Muscle of arm (tissue), 12 donors: ENCODE results near the gene ZNF235. TPM values are rescaled to one million over a fixed set of nuclear protein-coding genes. Genes with fewer than 3 reads are reported as not detected.
"Not testable (repeated sequence)": the region's sequence is repeated elsewhere in the genome, so short reads cannot be mapped to it uniquely, and the experiment has no call there.

ENCODE experiments used
- DNase-seq: peaks from one replicate; pipeline ENCODE4 v3.0.0-alpha.2; 2013
- polyA plus RNA-seq, 12 donors: library from polyadenylated mRNA; unstranded; fragments of 120-200 nt; gene quantifications; one replicate each; pipeline ENCODE4 v1.2.1, GENCODE V29; 2013; ENCODE audit not compliant: insufficient read length in 12 of 12

ZNF235 gene
- polyA plus RNA-seq, 12 donors: 5.4 to 9.2 (median 6.4) TPM; not detected in 2

DNA sequence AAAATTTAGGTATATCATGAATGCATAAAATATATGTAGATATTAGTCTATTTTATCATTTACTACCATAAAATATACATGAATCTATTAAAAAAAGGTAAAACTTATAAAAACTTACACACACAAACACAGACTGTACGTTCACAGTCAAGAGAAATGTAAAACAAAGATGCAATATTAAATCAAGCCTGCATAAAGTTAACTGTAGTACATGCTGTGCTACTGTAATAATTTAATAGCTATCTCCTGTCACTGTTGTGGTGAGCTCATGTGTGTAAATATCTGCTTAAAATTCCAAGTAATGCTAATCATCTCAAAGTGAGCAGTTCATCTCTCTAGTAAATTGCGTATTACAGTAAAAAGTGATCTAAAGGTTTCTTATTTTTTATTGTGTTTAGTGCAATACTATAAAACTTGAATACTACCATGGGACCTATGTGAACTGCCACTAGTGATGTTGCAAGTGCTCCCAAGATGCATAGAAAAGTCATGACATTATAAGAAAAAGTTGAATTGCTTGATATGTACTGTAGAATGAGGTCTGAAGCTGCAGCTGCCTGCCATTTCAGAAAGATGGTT is 45.9 kb downstream of the ZNF235 start:
- DNase-seq: no peak

DNA sequence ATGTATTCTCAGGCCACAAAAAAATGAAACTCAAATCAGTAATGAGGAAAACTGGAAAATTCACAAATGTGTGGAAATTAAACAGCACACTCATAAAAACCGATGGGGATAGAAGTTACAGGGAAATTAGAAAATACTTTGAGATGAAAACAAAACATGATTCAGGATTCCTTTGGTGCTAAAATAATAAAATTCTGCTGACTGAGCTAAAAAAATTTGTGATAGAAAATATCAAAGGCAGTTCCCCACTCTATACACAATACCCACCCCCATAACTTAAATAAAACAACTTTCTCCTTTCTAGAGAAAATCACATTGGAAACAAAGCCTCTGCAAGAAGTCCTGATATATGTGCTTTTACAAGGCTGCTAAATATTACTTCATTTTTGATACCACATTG is 46.7 kb downstream of the ZNF235 start:
- DNase-seq: no peak

DNA sequence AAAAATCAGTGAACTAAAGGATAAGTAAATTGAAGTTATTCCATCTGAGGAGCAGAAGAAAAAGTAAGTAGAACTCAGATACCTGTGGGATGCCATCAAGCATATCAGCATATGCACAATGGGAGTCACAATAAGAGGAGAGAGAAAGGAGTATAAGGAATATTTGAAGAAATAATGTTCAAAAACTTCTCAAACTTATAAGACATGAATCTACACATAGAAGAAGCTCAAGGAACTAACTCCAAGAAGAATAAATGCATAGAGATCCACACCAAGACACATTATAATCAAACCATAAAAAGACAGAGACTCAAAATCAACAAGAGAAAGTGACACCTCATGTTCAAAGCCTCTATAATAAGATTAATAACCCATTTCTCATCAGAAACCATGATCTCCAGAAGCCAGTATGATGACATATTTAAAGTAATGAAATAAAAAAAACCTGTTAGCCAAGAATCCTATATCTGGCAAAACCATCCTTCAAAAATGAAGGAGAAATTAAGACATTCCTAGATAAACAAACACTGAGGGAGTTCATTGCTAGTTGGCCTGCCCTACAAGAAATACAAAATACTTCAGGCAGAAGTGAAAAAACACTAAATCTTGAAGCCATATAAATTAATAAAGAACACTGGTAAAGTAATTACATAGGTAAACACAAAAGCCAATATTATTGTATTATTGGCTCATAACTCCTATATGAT is 49.0 kb downstream of the ZNF235 start:
- no peak for DNase-seq

DNA sequence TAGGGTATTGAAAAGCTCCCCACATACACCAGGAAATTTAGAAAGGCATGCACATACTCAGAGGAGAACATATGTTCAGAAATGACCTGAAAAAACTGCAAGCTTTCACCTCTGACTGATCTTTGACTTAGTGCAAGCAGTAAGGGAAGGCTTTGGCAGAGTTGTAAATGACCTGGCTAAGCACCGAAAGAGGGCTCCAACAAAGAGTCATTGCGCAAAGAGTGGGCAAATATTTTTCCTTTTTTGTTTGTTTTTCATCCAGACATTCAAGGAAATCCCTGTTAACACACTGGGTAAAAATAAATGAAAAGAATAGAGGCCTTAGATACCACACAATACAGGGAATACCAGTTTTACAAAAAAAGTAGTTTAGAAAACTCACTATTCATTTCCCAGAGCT is 50.3 kb downstream of the ZNF235 start:
- no peak for DNase-seq

DNA sequence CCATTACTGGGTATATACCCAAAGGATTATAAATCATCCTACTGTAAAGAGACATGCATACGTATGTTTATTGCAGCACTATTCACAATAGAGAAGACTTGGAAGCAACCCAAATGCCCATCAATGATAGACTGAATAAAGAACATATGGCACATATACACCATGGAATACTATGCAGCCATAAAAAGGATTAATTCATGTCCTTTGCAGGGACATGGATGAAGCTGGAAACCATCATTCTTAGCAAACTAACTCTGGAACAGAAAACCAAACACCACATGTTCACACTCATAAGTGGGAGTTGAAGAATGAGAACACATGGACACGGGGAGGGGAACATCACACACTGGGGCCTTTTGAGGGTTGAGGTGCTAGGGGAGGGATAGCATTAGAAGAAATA is 51.4 kb downstream of the ZNF235 start:
- not testable (repeated sequence) for DNase-seq

DNA sequence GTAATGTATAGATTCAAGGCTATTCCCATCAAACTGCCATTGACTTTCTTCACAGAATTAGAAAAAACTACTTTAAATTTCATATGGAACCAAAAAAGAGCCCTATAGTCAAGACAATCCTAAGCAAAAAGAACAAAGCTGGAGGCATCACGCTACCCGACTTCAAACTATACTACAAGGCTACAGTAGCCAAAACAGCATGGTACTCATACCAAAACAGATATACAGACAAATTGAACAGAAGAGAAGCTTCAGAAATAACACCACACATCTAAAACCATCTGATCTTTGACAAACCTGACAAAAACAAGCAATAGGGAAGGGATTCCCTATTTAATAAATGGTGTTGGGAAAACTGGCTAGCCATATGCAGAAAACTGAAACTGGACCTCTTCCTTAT is 52.5 kb downstream of the ZNF235 start:
- not testable (repeated sequence) for DNase-seq

DNA sequence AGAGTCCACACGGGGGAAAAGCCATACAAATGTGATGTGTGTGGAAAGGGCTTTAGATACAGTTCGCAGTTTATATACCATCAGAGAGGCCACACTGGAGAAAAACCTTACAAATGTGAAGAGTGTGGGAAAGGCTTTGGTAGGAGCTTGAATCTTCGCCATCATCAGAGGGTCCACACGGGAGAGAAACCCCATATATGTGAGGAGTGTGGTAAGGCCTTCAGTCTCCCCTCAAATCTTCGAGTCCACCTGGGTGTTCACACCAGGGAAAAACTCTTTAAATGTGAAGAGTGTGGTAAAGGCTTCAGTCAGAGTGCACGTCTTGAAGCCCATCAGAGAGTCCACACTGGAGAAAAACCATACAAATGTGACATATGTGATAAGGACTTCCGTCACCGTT is 68.4 kb downstream of the ZNF235 start:
- no peak for DNase-seq

Other genes with a start within 250 kb of the ZNF235 start
- 1 to 10 TPM in 11 of 12 donors, not detected in 1; 2.1 to 7.0 (median 3.3) TPM for gene ZNF284, start 232.9 kb downstream of the ZNF235 start, polyA plus RNA-seq
- 10 to 100 TPM in 11 of 12 donors, not detected in 1; 11.1 to 32.4 (median 16.9) TPM for gene ZNF224, start 210.7 kb downstream of the ZNF235 start, polyA plus RNA-seq
- gene ZNF225, start 191.6 kb downstream of the ZNF235 start, polyA plus RNA-seq: 1 to 10 TPM in 11 of 12 donors, not detected in 1; 4.4 to 7.8 (median 5.8) TPM
- gene ZNF234, start 163.5 kb downstream of the ZNF235 start, polyA plus RNA-seq: 10 to 100 TPM in 6 of 12 donors, 1 to 10 TPM in 5, not detected in 1; 7.3 to 15.9 (median 10.2) TPM
- 10 to 100 TPM in 10 of 12 donors, 1 to 10 TPM in 1, not detected in 1; 4.8 to 21.5 (median 14.3) TPM for gene ZNF226, start 139.9 kb downstream of the ZNF235 start, polyA plus RNA-seq
- gene ZNF227, start 92.5 kb downstream of the ZNF235 start, polyA plus RNA-seq: 10 to 100 TPM in 11 of 12 donors, not detected in 1; 13.8 to 18.0 (median 15.4) TPM
- gene ZNF233, start 45.1 kb downstream of the ZNF235 start, polyA plus RNA-seq: 10 to 100 TPM in 1 of 12 donors, 1 to 10 TPM in 10, not detected in 1; 2.3 to 14.5 (median 3.2) TPM
- gene ZNF112, start 51.7 kb upstream of the ZNF235 start, polyA plus RNA-seq: 1 to 10 TPM in 11 of 12 donors, not detected in 1; 3.1 to 8.9 (median 6.2) TPM
- gene ZNF285, start 96.6 kb upstream of the ZNF235 start, polyA plus RNA-seq: 1 to 10 TPM in 11 of 12 donors, not detected in 1; 3.6 to 9.8 (median 7.1) TPM
- 1 to 10 TPM in 11 of 12 donors, not detected in 1; 5.5 to 8.6 (median 6.3) TPM for gene ZNF229, start 143.4 kb upstream of the ZNF235 start, polyA plus RNA-seq
- 10 to 100 TPM in 1 of 12 donors, 1 to 10 TPM in 9, not detected in 2; 6.6 to 10.1 (median 7.7) TPM for gene ZNF180, start 195.5 kb upstream of the ZNF235 start, polyA plus RNA-seq
- not detected for gene CEACAM20, start 224.7 kb upstream of the ZNF235 start, polyA plus RNA-seq